RWPE2 (cell line): Measurements from ENCODE around the gene FMR1.

Experiments
- ATAC-seq: fragments of 200-7000 bp; cut with Tn5 transposase; 3 replicates; pipeline ENCODE4 v1.9.1; 2021; ENCODE audit warnings: low read depth
- DNase-seq: peaks from one replicate; pipeline ENCODE4 v3.0.0-alpha.2; 2020; ENCODE audit warnings: low spot score
- H3K27ac ChIP-seq: fragments of 450-650 bp; 2 replicates; pipeline ENCODE4 v1.5.1; 2017; ENCODE audit warnings: mild to moderate bottlenecking; ENCODE audit not compliant: poor library complexity, severe bottlenecking
- H3K27me3 ChIP-seq: fragments of 250-450 bp; sonication (Bioruptor Pico); 2 replicates; pipeline ENCODE4 v1.5.1; 2021; ENCODE audit warnings: mild to moderate bottlenecking, moderate library complexity; ENCODE audit not compliant: insufficient read depth, poor library complexity, severe bottlenecking
- H3K36me3 ChIP-seq: fragments of 250-450 bp; sonication (Bioruptor Pico); 2 replicates; pipeline ENCODE4 v1.5.1; 2020; ENCODE audit warnings: low read depth, mild to moderate bottlenecking, moderate library complexity
- H3K4me1 ChIP-seq: fragments of 250-450 bp; sonication (Bioruptor Pico); 2 replicates; pipeline ENCODE4 v1.5.1; 2021; ENCODE audit warnings: mild to moderate bottlenecking, moderate library complexity; ENCODE audit not compliant: insufficient read depth, poor library complexity, severe bottlenecking
- H3K4me3 ChIP-seq: fragments of 250-450 bp; sonication (Bioruptor Pico); 2 replicates; pipeline ENCODE4 v1.5.1; 2021; ENCODE audit warnings: mild to moderate bottlenecking, moderate library complexity; ENCODE audit not compliant: severe bottlenecking
- H3K9me3 ChIP-seq: fragments of 250-450 bp; sonication (Bioruptor Pico); 2 replicates; pipeline ENCODE4 v1.5.1; 2021; ENCODE audit warnings: mild to moderate bottlenecking, moderate library complexity; ENCODE audit not compliant: severe bottlenecking
- CTCF ChIP-seq: fragments of 450-650 bp; IDR thresholded peaks from one replicate; pipeline ENCODE4 v1.5.1; 2017; ENCODE audit warnings: mild to moderate bottlenecking, moderate library complexity; ENCODE audit not compliant: poor library complexity, severe bottlenecking

Gene FMR1

GRCh38 chrX:147911192-147912022 lies at the start of gene FMR1:
Gene FMR1 (plus strand): TSS chrX:147911919. CDS start chrX:147912180, 261 bp downstream.
- peak; percentile 80 for ATAC-seq
- H3K36me3 ChIP-seq = no peaks in the 10 kb centered on the region
- no peaks in the 10 kb centered on the region for H3K27me3 ChIP-seq
- H3K27ac ChIP-seq = peak within 1 kb of the TSS; percentile 58
- TF ChIP-seq CTCF = no peak
- H3K9me3 ChIP-seq = no peaks in the 10 kb centered on the region
- H3K4me3 ChIP-seq = peak within 1 kb of the TSS; percentile 76
- peak; percentile 84 for DNase-seq
- H3K4me1 ChIP-seq = peaks cover 8% of the 10 kb centered on the region

- DNase-seq = no peak
- Histone ChIP-seq H3K27me3 (no peaks in the 10 kb centered on the region), H3K27ac (no peak overlapping the region), H3K36me3 (no peaks in the 10 kb centered on the region), H3K4me1 (no peaks in the 10 kb centered on the region), H3K4me3 (no peak overlapping the region), H3K9me3 (no peaks in the 10 kb centered on the region)
- no peak for ATAC-seq
- TF ChIP-seq CTCF = no peak
These were observed 35.7 kb upstream of the FMR1 start for GRCh38 chrX:147875866-147876596.

GRCh38 chrX:147876849-147877646 lies 34.7 kb upstream of the FMR1 start:
- Histone ChIP-seq H3K4me1 (no peaks in the 10 kb centered on the region), H3K27ac (no peak overlapping the region), H3K27me3 (no peaks in the 10 kb centered on the region), H3K9me3 (no peaks in the 10 kb centered on the region), H3K36me3 (no peaks in the 10 kb centered on the region), H3K4me3 (no peak overlapping the region)
- no peak for TF ChIP-seq CTCF
- DNase-seq (no peak), ATAC-seq (no peak)

GRCh38 chrX:147877726-147878125 lies 34.0 kb upstream of the FMR1 start:
- no peak overlapping the region for H3K27ac ChIP-seq
- no peaks in the 10 kb centered on the region for H3K27me3 ChIP-seq
- H3K9me3 ChIP-seq = no peaks in the 10 kb centered on the region
- no peaks in the 10 kb centered on the region for H3K4me1 ChIP-seq
- ATAC-seq = no peak
- TF ChIP-seq CTCF = no peak
- no peak for DNase-seq
- H3K4me3 ChIP-seq = no peak overlapping the region
- no peaks in the 10 kb centered on the region for H3K36me3 ChIP-seq
